Coronary artery (tissue), 2 donors: ENCODE data around the gene CD2.

Source experiments
- DNase-seq: peaks from one replicate; pipeline ENCODE4 v3.0.0-alpha.2; 2017; ENCODE audit warnings: low spot score
- H3K27ac ChIP-seq, 2 donors: fragments of 200-600 bp; sonication (generic); one replicate each; pipeline ENCODE4 v1.5.1; 2016 to 2019
- H3K4me3 ChIP-seq: fragments of 200-600 bp; sonication (generic); 2 replicates; pipeline ENCODE4 v1.5.1; 2016; ENCODE audit warnings: mild to moderate bottlenecking, moderate library complexity
- CTCF ChIP-seq: fragments of 200-600 bp; sonication (generic); IDR thresholded peaks from one replicate; pipeline ENCODE4 v1.5.1; 2019; ENCODE audit warnings: antibody characterized with exemption

Gene CD2

GRCh38 chr1:116754198-116754977 is at the start of gene CD2:
Gene CD2, plus strand, starts transcription at chr1:116754430. Its CDS starts 63 bp downstream, at chr1:116754493.
- no peak for TF ChIP-seq CTCF
- no peak for DNase-seq
- no peak within 1 kb of the TSS for H3K27ac ChIP-seq
- H3K4me3 ChIP-seq = no peak within 1 kb of the TSS

- no peak for DNase-seq
- H3K4me3 ChIP-seq = no peak overlapping the region
- no peak for TF ChIP-seq CTCF
- no peak overlapping the region for H3K27ac ChIP-seq
Measured at GRCh38 chr1:116706123-116706522, 48.1 kb upstream of the CD2 start.

GRCh38 chr1:116706841-116707240 is 47.4 kb upstream of the CD2 start:
- Histone ChIP-seq H3K4me3 (no peak overlapping the region), H3K27ac (no peak overlapping the region)
- DNase-seq = no peak
- TF ChIP-seq CTCF = no peak

GRCh38 chr1:116708255-116708900 is 45.9 kb upstream of the CD2 start:
- no peak for DNase-seq
- Histone ChIP-seq H3K27ac (no peak overlapping the region), H3K4me3 (no peak overlapping the region)
- no peak for TF ChIP-seq CTCF

GRCh38 chr1:116709666-116710167 is 44.5 kb upstream of the CD2 start:
- no peak overlapping the region for H3K4me3 ChIP-seq
- no peak overlapping the region for H3K27ac ChIP-seq
- no peak for TF ChIP-seq CTCF
- DNase-seq = no peak

GRCh38 chr1:116710420-116711262 is 43.6 kb upstream of the CD2 start:
- no peak for DNase-seq
- no peak overlapping the region for H3K4me3 ChIP-seq
- no peak overlapping the region for H3K27ac ChIP-seq
- TF ChIP-seq CTCF = no peak
